HG03521 (cell line): ENCODE data around the gene OTUD7B.

ENCODE experiments used
- ATAC-seq: cut with Tn5 transposase; IDR thresholded peaks from one replicate; pipeline ENCODE4 v1.9.1; 2021; ENCODE audit warnings: mild to moderate bottlenecking, moderate library complexity; ENCODE audit not compliant: unreplicated experiment

The OTUD7B gene

DNA sequence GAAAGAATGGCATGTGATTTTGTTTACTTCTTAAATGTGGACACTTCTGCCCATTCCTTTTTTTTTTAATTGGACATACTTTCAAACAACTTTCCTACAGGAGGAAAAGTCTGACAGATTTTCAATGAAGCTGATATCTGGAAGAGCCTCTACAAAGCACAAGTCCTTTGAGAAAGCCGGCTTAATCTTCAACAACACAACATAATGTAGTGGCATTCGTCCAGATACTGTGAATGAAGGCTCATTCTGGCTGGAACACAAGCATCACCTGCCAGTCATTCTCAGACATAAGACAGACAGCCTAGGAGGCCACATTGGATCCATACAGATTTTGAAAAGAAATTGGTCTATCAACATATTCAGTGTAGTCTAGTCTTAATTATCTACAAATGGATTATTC lies 4.9 kb downstream of the OTUD7B start:
- no peak for ATAC-seq

GRCh38 chr1:150003801-150004200 lies 6.7 kb downstream of the OTUD7B start:
- ATAC-seq: no peak

DNA sequence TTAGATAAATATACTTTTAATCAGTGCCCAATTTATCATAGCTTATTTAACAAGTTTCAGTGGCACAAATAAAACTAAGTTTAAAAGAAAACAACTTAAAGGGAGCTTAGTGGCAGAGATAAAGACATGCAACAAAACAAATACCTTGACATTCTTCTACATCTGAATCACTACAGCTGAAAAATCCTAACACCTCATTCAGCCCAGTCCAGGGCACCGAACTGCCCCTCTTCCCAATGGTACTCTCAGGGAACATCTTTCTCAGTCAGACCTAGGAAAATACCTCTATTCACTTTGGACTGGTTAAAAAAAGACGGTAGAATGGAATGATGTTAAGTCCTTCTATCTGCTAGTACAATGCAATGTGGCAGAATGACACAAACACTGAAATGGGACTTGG lies 8.3 kb downstream of the OTUD7B start:
- ATAC-seq: no peak

GRCh38 chr1:150001415-150001814 lies 9.1 kb downstream of the OTUD7B start:
- no peak for ATAC-seq

GRCh38 chr1:149997585-149998262 lies 12.8 kb downstream of the OTUD7B start:
- peak; percentile 69 for ATAC-seq

DNA sequence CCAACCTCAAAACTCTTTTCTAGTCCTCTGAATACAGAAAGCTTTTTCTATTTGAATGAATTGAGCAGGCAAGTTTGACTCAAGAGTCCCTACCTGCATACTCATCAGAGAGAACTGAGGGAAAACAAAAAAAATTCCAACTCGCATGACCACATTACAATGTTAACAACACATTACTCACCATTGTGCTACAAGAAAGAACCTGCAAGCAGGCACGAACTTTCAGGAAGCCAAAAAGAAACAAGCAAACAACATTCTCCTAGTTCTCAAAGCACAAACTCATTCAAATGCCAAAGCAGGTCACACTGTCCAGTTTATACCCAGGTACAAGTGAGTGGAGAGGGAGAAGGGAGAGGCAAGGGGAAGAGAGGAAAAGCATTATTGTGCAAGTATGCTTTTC lies 14.6 kb downstream of the OTUD7B start:
- no peak for ATAC-seq

- no peak for ATAC-seq
These were observed 16.8 kb downstream of the OTUD7B start for GRCh38 chr1:149993764-149994163.

DNA sequence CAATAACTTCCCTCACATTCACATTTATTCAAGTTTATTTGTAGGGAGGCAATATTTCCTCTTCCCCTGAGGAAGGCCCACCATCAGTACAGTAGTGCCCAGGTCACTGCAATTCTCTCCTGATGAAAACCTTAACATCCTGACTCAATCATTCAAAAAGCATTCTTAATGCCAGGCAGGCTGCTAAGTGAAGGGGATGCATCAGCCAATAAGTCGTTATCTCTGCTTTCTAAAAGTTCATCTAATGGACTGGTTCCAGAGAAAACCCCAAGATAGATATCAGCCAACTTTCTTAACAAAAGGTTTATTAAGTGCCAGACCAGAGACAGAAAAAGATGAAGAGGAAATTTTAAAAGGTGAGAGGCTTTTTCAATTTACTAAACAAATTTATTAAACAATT lies 17.3 kb downstream of the OTUD7B start:
- ATAC-seq: no peak

DNA sequence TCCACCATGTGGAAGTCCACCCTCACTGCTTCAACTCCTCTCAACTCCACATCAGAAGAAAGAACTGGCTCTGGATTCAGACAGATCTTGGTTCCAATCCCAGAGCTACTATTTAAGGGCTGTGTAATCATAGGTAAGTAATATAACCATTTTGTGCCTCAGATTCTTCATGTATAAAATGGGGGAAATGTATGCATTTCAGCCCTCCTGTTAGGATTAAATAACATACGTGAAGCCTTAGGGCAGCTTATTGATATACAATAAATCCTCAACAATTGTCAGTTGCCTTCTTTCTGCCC lies 23.3 kb downstream of the OTUD7B start:
- no peak for ATAC-seq

- ATAC-seq: no peak
These were observed 23.8 kb downstream of the OTUD7B start for GRCh38 chr1:149986486-149987296.

- no peak for ATAC-seq
These were observed 30.5 kb downstream of the OTUD7B start for GRCh38 chr1:149979972-149980540.

DNA sequence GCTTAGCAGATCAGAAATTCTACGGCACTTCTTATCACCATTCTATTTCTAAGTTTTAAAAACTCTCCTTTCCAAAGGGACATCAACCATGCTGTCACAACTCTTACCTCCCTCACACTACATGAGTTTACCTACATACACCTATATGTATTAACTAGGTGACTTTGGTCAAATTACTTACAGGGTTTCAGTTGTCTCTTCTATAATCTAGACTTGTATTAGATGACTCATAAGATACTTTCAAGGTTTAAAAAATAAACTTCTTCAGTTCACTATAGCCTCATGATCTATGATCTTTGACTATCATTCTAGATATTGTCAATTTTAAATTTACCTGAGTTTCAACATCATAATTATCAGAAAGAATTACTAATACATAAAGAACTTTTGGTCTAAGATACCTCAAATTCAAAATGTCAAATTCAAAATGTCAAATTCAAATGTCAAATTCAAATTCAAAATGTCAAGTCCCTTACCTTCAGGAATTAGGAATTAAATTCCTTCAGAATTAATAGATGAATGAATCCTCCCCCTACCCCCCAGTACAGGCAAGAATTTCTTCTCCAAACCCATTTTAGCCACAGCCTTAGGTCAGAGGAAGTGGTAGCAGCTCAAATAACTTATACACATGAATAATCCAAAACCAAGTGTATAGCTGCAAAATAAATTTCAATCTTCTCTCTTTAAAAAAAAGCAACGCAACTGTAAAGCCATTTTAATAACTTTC lies 31.1 kb downstream of the OTUD7B start:
- ATAC-seq: no peak

DNA sequence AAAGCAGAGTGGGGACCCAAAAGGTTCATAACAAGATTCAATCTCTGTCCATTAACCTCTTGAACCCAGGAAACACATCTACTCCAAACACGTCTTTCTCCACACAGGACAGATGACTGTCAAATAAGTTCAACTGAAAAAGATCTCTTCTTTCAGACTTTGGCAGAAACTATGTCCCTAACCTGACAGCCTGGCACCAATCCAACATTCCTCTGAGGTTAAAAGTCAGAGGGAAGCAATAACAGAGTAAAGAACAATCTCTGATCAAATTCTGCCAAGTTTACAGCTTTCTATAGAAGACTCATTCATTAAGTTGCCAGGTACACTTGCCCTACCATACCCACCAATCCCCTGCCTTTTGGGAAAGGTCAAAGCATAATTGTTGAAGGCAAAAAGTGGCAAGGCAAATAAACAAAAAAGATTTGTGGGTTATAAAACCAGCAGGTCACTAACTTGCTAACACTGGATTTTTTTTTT lies 31.9 kb downstream of the OTUD7B start:
- no peak for ATAC-seq

- ATAC-seq: no peak
These were observed 33.2 kb downstream of the OTUD7B start for GRCh38 chr1:149977345-149977744.

GRCh38 chr1:149972547-149972946 lies 38.0 kb downstream of the OTUD7B start:
- no peak for ATAC-seq

GRCh38 chr1:149967646-149968045 lies 42.9 kb downstream of the OTUD7B start:
- no peak for ATAC-seq

DNA sequence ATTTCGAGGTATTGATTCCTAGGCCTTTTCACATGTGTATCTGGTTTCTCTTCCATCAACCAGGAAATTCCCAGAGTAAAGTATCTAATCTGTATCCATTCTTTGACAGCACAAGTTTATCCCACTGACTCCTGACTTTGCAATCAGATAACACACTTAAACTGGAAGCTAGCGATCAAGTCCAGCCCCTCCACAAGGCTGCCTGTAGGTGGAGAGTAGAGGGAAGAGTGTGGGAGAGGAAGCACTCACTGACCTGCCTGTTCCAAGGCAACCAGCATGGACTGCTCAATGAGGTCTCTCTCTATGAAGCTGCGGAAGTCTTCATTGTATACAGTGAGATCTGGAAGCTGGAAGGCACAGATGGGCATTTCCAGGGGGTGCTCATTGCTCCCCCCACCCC lies 43.5 kb downstream of the OTUD7B start:
- ATAC-seq: no peak

DNA sequence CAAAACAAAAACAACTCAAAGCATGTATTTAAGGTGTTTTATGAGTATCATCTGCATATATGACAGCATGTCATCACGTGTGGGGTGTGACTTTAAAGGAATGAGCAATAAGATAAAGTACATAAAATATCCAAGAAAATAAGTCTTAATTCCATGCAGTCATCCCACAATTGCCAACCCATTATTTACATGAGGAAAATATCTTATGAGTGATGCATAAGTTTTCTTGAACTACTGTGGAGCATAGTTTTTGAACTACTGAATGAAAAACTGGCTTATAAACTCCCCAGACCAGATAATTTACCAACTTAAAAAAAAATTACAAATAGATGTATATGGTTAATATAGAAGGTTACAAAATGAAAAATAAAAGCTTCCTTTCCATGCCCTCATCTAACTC lies 44.1 kb downstream of the OTUD7B start:
- no peak for ATAC-seq

- ATAC-seq: no peak
These were observed 45.1 kb downstream of the OTUD7B start for GRCh38 chr1:149965440-149965839.

- no peak for ATAC-seq
These were observed 47.2 kb downstream of the OTUD7B start for GRCh38 chr1:149963358-149963757.

GRCh38 chr1:149962736-149963135 lies 47.8 kb downstream of the OTUD7B start:
- no peak for ATAC-seq
